ENCODE measurements around the gene NPR1.

- TF ChIP-seq POLR2AphosphoS5 (IDR thresholded peaks at IDR 0.05) = peak; percentile 73
- TF ChIP-seq, protein P1, sequence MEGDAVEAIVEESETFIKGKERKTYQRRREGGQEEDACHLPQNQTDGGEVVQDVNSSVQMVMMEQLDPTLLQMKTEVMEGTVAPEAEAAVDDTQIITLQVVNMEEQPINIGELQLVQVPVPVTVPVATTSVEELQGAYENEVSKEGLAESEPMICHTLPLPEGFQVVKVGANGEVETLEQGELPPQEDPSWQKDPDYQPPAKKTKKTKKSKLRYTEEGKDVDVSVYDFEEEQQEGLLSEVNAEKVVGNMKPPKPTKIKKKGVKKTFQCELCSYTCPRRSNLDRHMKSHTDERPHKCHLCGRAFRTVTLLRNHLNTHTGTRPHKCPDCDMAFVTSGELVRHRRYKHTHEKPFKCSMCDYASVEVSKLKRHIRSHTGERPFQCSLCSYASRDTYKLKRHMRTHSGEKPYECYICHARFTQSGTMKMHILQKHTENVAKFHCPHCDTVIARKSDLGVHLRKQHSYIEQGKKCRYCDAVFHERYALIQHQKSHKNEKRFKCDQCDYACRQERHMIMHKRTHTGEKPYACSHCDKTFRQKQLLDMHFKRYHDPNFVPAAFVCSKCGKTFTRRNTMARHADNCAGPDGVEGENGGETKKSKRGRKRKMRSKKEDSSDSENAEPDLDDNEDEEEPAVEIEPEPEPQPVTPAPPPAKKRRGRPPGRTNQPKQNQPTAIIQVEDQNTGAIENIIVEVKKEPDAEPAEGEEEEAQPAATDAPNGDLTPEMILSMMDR (IDR thresholded peaks at IDR 0.05; ENCODE audit: poor library complexity, severe bottlenecking) = peak; percentile 11
- no peak for TF ChIP-seq EZH2 (IDR thresholded peaks at IDR 0.05; ENCODE audit: borderline replicate concordance, insufficient read depth, low read length, poor library complexity, severe bottlenecking)
Measured at GRCh38 chr1:153727463-153728304, 49.2 kb downstream of the NPR1 start, which contains the start of gene INTS3.

All from neural cell (in vitro differentiated cells).